Lower lobe of right lung (tissue), 2 donors: Measurements from ENCODE around the gene SUN3. TPM values are rescaled to one million over a fixed set of nuclear protein-coding genes. Genes with fewer than 3 reads are reported as not detected.

Experiments
- ATAC-seq, 2 donors: fragments of 200-7000 bp; cut with Tn5 transposase; one replicate each; pipeline ENCODE4 v1.9.1; 2020 to 2022; ENCODE audit warnings: mild to moderate bottlenecking in 2 of 2, moderate library complexity in 2 of 2
- DNase-seq: peaks from one replicate; pipeline ENCODE4 v3.0.0-alpha.2; 2020
- H3K27ac ChIP-seq: fragments of 200-600 bp; one replicate; pipeline ENCODE4 v1.8.0; 2022
- H3K27me3 ChIP-seq: fragments of 200-600 bp; one replicate; pipeline ENCODE4 v1.8.0; 2022; ENCODE audit warnings: low read depth
- H3K36me3 ChIP-seq: fragments of 200-600 bp; one replicate; pipeline ENCODE4 v1.8.0; 2022; ENCODE audit warnings: mild to moderate bottlenecking
- H3K4me1 ChIP-seq: fragments of 200-600 bp; one replicate; pipeline ENCODE4 v1.8.0; 2022
- H3K4me3 ChIP-seq: fragments of 200-600 bp; one replicate; pipeline ENCODE4 v1.8.0; 2022; ENCODE audit warnings: mild to moderate bottlenecking
- H3K9me3 ChIP-seq: fragments of 200-600 bp; one replicate; pipeline ENCODE4 v1.8.0; 2022
- intact Hi-C: fragments of 100-400 bp; cut with DNase I; formaldehyde crosslinking; loops from one replicate; pipeline ENCODE4 v1.11.0; 2022
- long read RNA-seq: library from polyadenylated mRNA; unstranded; transcript quantifications from one replicate; pipeline ENCODE4 v2.0.0, GENCODE V29; 2021
- total RNA-seq: library from RNA; stranded (reverse); fragmentation: NEBNext Ultra II Directional; extraction: Animal tissue kit (Norgen Biotek cat#: 25700); gene quantifications from one replicate; pipeline ENCODE4 v1.2.1, GENCODE V29; 2021
- TF ChIP-seq, protein P1 (sequence below): fragments of 200-600 bp; IDR thresholded peaks from one replicate; pipeline ENCODE4 v1.8.0; 2022; ENCODE audit warnings: antibody characterized with exemption, mild to moderate bottlenecking
- donor health status: DM: no; HTN: yes; CAD: no; lungs with severe emphysema.

The SUN3 gene, protein sequence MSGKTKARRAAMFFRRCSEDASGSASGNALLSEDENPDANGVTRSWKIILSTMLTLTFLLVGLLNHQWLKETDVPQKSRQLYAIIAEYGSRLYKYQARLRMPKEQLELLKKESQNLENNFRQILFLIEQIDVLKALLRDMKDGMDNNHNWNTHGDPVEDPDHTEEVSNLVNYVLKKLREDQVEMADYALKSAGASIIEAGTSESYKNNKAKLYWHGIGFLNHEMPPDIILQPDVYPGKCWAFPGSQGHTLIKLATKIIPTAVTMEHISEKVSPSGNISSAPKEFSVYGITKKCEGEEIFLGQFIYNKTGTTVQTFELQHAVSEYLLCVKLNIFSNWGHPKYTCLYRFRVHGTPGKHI
- not detected for total RNA-seq
- long read RNA-seq, result 0 reads

DNA sequence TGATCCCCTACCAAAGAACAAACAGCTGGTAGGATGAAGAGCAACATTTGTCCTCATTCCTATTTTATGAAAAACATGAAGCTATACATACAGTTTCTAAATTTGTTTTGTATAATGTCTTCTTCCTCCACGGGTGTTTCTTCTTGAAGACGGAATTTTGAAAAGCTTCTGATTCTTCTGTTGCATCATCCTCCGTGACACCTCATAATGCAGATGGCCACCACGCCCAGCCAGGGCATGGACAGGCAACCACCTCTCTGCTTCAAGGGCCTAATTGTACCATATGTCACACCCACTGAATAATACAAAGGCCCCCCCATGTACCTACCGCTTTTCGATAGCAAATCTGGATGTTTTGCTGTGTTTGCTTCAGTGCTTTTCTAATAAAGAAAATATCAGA is at the start of gene SUN3:
SUN3 (minus strand) TSS at position 170 of the 400 bp plus-strand sequence; CDS start at position 1, 169 bp downstream.
- DNase-seq, result no peak
- Histone ChIP-seq H3K27me3 (peaks cover 9% of the 10 kb centered on the region), H3K27ac (no peak within 1 kb of the TSS), H3K4me3 (no peak within 1 kb of the TSS), H3K9me3 (no peaks in the 10 kb centered on the region), H3K36me3 (no peaks in the 10 kb centered on the region), H3K4me1 (no peaks in the 10 kb centered on the region)
- intact Hi-C loops, result no loop called here
- no peak for ATAC-seq
- TF ChIP-seq, protein P1, sequence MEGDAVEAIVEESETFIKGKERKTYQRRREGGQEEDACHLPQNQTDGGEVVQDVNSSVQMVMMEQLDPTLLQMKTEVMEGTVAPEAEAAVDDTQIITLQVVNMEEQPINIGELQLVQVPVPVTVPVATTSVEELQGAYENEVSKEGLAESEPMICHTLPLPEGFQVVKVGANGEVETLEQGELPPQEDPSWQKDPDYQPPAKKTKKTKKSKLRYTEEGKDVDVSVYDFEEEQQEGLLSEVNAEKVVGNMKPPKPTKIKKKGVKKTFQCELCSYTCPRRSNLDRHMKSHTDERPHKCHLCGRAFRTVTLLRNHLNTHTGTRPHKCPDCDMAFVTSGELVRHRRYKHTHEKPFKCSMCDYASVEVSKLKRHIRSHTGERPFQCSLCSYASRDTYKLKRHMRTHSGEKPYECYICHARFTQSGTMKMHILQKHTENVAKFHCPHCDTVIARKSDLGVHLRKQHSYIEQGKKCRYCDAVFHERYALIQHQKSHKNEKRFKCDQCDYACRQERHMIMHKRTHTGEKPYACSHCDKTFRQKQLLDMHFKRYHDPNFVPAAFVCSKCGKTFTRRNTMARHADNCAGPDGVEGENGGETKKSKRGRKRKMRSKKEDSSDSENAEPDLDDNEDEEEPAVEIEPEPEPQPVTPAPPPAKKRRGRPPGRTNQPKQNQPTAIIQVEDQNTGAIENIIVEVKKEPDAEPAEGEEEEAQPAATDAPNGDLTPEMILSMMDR, result no peak

DNA sequence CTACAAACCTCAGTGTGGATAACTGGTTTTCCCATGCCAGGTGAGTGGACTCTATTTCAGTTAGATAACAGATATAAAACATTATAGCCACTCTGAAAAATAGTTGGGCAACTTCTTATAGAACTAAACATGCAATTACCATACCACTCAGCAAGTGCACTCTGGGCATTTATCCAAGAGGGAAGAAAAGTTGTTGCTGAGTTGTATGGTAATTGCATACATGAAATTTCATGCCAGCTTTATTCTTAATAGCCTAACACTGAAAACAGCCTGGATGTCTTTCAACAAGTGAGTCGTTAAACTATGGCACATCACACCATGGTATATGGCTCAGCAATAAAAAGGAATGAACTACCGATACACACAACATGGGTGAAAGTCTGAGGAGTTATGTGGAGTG is 49.6 kb upstream of the SUN3 start:
- TF ChIP-seq, protein P1, result no peak
- intact Hi-C loops, result no loop called here
- Histone ChIP-seq H3K36me3 (no peaks in the 10 kb centered on the region), H3K4me1 (no peaks in the 10 kb centered on the region), H3K27me3 (no peaks in the 10 kb centered on the region), H3K9me3 (no peaks in the 10 kb centered on the region), H3K4me3 (no peak overlapping the region), H3K27ac (no peak overlapping the region)
- DNase-seq, result no peak
- ATAC-seq, result peak in 1 of 2 donors; percentile 9

DNA sequence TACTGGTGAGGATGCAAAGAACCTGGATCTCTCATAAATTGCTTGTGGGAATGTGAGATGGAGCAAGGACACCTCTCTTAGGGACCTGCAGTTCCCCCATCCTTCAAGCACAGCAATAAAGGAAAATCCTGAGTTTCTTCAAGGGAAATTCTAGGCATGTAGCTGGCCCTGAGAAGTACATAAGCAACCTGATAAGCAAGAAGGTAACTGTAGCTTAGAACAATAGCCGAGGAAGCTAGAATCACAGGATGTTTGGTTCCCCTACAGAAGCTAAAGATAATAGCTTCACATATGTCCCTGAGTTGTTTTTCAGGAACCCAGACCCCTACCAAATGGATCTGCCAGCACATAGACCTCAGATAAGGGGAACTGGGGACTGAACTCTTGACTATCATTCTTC is 48.5 kb upstream of the SUN3 start:
- TF ChIP-seq, protein P1, result no peak
- H3K36me3 ChIP-seq, result no peaks in the 10 kb centered on the region
- no peak for DNase-seq

DNA sequence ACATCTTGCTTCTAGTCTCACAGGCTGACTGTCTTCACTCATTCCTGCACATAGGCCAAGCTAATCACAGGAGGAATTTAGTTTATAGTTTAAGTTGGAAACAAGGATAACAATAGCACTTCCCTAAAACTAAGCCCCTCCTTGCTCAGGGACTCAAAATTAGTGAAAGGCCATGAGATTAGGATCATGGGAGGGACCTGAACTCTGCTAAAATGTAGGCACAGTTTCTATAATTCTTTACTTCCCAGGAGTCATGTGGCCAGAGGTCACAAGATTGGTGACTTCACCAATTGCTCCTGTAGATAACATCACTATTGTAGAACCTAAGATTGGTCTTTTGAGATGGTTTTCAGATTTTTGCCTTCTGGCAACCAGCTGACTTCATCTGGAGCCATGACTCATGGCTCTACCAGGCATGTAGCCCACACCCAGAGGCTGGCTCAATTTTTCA is 45.3 kb upstream of the SUN3 start:
- H3K4me3 ChIP-seq, result no peak overlapping the region
- no peak for DNase-seq
- H3K27me3 ChIP-seq, result no peaks in the 10 kb centered on the region
- intact Hi-C loops, result no loop called here
- ATAC-seq, result no peak
- TF ChIP-seq, protein P1, result no peak
- H3K9me3 ChIP-seq, result no peaks in the 10 kb centered on the region
- H3K4me1 ChIP-seq, result no peaks in the 10 kb centered on the region
- no peak overlapping the region for H3K27ac ChIP-seq
- H3K36me3 ChIP-seq, result no peaks in the 10 kb centered on the region

More for the DNA sequence above, 48.5 kb upstream of the SUN3 start:
- Histone ChIP-seq H3K27me3 (no peaks in the 10 kb centered on the region), H3K4me3 (no peak overlapping the region), H3K9me3 (no peaks in the 10 kb centered on the region), H3K4me1 (no peaks in the 10 kb centered on the region), H3K27ac (no peak overlapping the region)
- no peak for ATAC-seq
- intact Hi-C loops, result no loop called here

DNA sequence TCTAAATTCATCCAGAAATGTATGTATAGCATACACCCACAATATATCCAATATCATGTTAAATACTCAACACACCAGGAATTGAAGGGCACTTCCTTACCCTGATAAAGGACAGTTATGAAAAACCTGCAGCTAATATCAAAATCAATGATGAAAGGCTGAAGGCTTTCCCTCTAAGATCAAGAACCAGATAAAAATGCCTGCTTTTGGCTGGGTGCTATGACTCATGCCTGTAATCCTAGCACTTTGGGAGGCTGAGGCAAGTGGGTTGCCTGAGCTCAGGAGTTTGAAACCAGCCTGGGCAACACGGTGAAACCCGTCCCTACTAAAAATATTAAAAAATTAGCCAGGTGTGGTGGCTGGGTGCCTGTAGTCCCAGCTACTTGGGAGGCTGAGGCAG is 38.6 kb upstream of the SUN3 start:
- H3K9me3 ChIP-seq, result no peaks in the 10 kb centered on the region

More for the DNA sequence above, 38.6 kb upstream of the SUN3 start:
- Histone ChIP-seq H3K4me3 (no peak overlapping the region), H3K4me1 (no peaks in the 10 kb centered on the region), H3K36me3 (no peaks in the 10 kb centered on the region), H3K27me3 (no peaks in the 10 kb centered on the region), H3K27ac (no peak overlapping the region)
- ATAC-seq (no peak), DNase-seq (no peak)
- TF ChIP-seq, protein P1, result no peak
- intact Hi-C loops, result no loop called here
